Cardiac fibroblast (primary cell): Measurements from ENCODE around the gene FAM171A1.
A peak's percentile ranks its signal among the peaks of the same experiment; 100 is the strongest.

Experiments used
- DNase-seq, 2 donors: peaks; one replicate each; pipeline versions ENCODE4 v3.0.0 to v3.0.0-alpha.2; 2010; ENCODE audit warnings: low read depth in 2 of 2
- H3K4me3 ChIP-seq, 2 donors: replicated peaks in 1 of 2; 1 replicate in 1 of 2; 2 replicates in 1 of 2; pipeline ENCODE4 v1.5.1; 2011; ENCODE audit warnings: low read depth in 2 of 2, low read length in 2 of 2, mild to moderate bottlenecking in 2 of 2, moderate library complexity in 1 of 2
- CTCF ChIP-seq: IDR thresholded peaks from one replicate; pipeline ENCODE4 v1.5.1; 2011; ENCODE audit warnings: low read depth, mild to moderate bottlenecking, low read length, inconsistent platforms

The FAM171A1 gene

GRCh38 chr10:15351099-15351820 lies 19.8 kb downstream of the FAM171A1 start:
- DNase-seq, result no peak
- no peak for TF ChIP-seq CTCF
- H3K4me3 ChIP-seq, result no peak overlapping the region

GRCh38 chr10:15349112-15349511 lies 22.0 kb downstream of the FAM171A1 start:
- peak overlapping the region; percentile 21 to 41 for H3K4me3 ChIP-seq
- TF ChIP-seq CTCF, result no peak
- no peak for DNase-seq

GRCh38 chr10:15348579-15348978 lies 22.5 kb downstream of the FAM171A1 start:
- H3K4me3 ChIP-seq, result peak overlapping the region; percentile 21 to 41
- DNase-seq, result peak; percentile 42 to 73
- TF ChIP-seq CTCF, result no peak

- no peak for TF ChIP-seq CTCF
- no peak for DNase-seq
- H3K4me3 ChIP-seq, result no peak overlapping the region
Observed at GRCh38 chr10:15347150-15347549, 23.9 kb downstream of the FAM171A1 start.

GRCh38 chr10:15346440-15347141 lies 24.5 kb downstream of the FAM171A1 start:
- no peak for TF ChIP-seq CTCF
- H3K4me3 ChIP-seq, result no peak overlapping the region
- DNase-seq, result peak; percentile 20 to 80

- no peak overlapping the region for H3K4me3 ChIP-seq
- TF ChIP-seq CTCF, result no peak
- no peak for DNase-seq
Observed at GRCh38 chr10:15345450-15345849, 25.6 kb downstream of the FAM171A1 start.
